Liver (tissue), 3 donors: ENCODE results near the gene CELSR1.

Experiments used
- FOXA1 ChIP-seq: IDR thresholded peaks from 2 replicates; pipeline ENCODE4 v1.6.1; 2016; ENCODE audit warnings: antibody characterized with exemption
- HNF4A ChIP-seq, 2 donors: conservative IDR thresholded peaks; 2 replicates each; pipeline ENCODE4 v1.6.1; 2016; ENCODE audit warnings: antibody characterized with exemption in 2 of 2, mild to moderate bottlenecking in 2 of 2
- RAD21 ChIP-seq, 2 donors: IDR thresholded peaks; 2 replicates each; pipeline ENCODE4 v1.6.1; 2016; ENCODE audit warnings: antibody characterized with exemption in 2 of 2, mild to moderate bottlenecking in 2 of 2
- RXRA ChIP-seq, 2 donors: IDR thresholded peaks; 2 replicates each; pipeline ENCODE4 v1.6.1; 2017 to 2018; ENCODE audit warnings: antibody characterized with exemption in 2 of 2, mild to moderate bottlenecking in 1 of 2
- YY1 ChIP-seq: IDR thresholded peaks from 2 replicates; pipeline ENCODE4 v1.6.1; 2016; ENCODE audit warnings: antibody characterized with exemption, mild to moderate bottlenecking
- TF ChIP-seq, protein P1 (sequence below): fragments of 150-350 bp; IDR thresholded peaks from 2 replicates; pipeline ENCODE4 v1.5.1; 2017; ENCODE audit warnings: improper control_type of control experiment, low read depth, low read length; ENCODE audit not compliant: missing input control
- TF ChIP-seq, protein P2 (sequence below): IDR thresholded peaks from 2 replicates; pipeline ENCODE4 v1.6.1; 2016; ENCODE audit warnings: antibody characterized with exemption
- TF ChIP-seq, protein P3 (sequence below): IDR thresholded peaks from 2 replicates; pipeline ENCODE4 v1.6.1; 2016; ENCODE audit warnings: antibody characterized with exemption, mild to moderate bottlenecking
- donor health status: healthy.
- donor health status: healthy.

DNA sequence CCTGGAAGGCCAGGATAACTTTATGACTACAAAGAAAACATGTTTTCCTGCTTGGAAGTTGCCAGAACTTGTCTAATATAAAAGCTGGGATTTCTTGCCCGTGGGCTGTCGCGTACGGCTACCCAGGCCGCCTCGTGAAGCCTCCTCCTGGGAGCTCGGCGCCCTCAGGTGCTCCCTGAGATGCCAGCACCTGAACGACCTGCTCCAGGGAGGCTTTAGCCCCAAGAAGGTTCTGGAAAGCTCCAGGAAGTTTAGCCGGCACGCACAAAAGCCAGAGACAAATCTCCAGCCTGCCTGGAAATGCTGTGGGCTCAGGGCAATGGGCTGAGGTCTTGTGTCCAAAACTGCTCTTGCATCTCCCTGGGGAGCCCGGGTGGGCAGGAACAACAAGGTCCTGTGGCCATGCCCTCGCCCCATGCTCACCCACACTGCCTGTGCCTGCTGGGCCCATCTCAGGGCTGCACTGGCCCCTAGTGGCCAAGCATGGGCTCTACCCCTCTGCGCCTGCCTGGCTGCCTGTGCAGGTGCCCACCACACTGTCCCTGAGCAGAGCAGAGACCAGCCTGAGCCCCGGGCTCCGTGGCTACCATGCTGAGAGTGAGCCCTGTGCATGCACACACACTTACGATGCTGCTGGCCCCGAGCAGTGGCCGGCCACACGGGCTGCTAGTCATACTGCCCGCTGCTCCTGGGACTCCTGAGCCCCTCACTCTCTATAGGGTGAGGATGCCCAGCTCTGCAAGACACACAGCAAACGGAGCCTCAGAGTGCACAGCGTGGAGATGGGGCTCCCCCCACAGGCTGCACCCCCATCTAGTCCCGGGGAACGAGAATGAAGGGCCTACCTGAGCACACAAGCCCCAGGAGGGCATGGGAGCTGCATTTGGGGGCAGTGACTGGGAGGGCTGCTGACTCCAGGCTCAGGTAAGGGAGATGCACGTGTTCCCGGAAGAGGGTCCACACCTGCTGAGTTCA, 4.9 kb upstream of the CELSR1 start:
- TF ChIP-seq FOXA1 (no peak), RXRA (IDR thresholded peaks at IDR 0.05) (no peak), YY1 (no peak), HNF4A (conservative IDR thresholded peaks at IDR 0.05) (no peak), RAD21 (IDR thresholded peaks at IDR 0.05) (peak; percentile 93 to 95)
- TF ChIP-seq, protein P1, sequence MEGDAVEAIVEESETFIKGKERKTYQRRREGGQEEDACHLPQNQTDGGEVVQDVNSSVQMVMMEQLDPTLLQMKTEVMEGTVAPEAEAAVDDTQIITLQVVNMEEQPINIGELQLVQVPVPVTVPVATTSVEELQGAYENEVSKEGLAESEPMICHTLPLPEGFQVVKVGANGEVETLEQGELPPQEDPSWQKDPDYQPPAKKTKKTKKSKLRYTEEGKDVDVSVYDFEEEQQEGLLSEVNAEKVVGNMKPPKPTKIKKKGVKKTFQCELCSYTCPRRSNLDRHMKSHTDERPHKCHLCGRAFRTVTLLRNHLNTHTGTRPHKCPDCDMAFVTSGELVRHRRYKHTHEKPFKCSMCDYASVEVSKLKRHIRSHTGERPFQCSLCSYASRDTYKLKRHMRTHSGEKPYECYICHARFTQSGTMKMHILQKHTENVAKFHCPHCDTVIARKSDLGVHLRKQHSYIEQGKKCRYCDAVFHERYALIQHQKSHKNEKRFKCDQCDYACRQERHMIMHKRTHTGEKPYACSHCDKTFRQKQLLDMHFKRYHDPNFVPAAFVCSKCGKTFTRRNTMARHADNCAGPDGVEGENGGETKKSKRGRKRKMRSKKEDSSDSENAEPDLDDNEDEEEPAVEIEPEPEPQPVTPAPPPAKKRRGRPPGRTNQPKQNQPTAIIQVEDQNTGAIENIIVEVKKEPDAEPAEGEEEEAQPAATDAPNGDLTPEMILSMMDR, result peak; percentile 93
- TF ChIP-seq, protein P2, sequence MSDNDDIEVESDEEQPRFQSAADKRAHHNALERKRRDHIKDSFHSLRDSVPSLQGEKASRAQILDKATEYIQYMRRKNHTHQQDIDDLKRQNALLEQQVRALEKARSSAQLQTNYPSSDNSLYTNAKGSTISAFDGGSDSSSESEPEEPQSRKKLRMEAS, result no peak
- TF ChIP-seq, protein P3, sequence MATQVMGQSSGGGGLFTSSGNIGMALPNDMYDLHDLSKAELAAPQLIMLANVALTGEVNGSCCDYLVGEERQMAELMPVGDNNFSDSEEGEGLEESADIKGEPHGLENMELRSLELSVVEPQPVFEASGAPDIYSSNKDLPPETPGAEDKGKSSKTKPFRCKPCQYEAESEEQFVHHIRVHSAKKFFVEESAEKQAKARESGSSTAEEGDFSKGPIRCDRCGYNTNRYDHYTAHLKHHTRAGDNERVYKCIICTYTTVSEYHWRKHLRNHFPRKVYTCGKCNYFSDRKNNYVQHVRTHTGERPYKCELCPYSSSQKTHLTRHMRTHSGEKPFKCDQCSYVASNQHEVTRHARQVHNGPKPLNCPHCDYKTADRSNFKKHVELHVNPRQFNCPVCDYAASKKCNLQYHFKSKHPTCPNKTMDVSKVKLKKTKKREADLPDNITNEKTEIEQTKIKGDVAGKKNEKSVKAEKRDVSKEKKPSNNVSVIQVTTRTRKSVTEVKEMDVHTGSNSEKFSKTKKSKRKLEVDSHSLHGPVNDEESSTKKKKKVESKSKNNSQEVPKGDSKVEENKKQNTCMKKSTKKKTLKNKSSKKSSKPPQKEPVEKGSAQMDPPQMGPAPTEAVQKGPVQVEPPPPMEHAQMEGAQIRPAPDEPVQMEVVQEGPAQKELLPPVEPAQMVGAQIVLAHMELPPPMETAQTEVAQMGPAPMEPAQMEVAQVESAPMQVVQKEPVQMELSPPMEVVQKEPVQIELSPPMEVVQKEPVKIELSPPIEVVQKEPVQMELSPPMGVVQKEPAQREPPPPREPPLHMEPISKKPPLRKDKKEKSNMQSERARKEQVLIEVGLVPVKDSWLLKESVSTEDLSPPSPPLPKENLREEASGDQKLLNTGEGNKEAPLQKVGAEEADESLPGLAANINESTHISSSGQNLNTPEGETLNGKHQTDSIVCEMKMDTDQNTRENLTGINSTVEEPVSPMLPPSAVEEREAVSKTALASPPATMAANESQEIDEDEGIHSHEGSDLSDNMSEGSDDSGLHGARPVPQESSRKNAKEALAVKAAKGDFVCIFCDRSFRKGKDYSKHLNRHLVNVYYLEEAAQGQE, result no peak
